MCF 10A (cell line): ENCODE measurements around the gene GRAP. TPM values are rescaled to one million over a fixed set of nuclear protein-coding genes. Genes with fewer than 3 reads are reported as not detected.
A peak's percentile ranks its signal among the peaks of the same experiment; 100 is the strongest.

Source experiments
- BruUV-seq: library from RNA; stranded (reverse); fragments of 400-500 nt; replicated peaks from 2 replicates; lab custom pipeline; 2021; lab: Mats Ljungman, UMichigan
- CTCF ChIA-PET: fragments of 300-600 bp; sonication (Branson Sonifier 250); formaldehyde crosslinking; extraction: SDS; loops from one replicate; lab custom pipeline; 2021; ENCODE audit warnings: antibody characterized with exemption, inconsistent platforms; lab: Yijun Ruan, JAX
- POLR2A ChIA-PET: fragments of 300-600, 350-650 bp; sonication (Branson Sonifier 250); formaldehyde crosslinking; extraction: SDS; loops from one replicate; lab custom pipeline; 2020; ENCODE audit warnings: antibody characterized with exemption, inconsistent platforms; lab: Yijun Ruan, JAX
- DNase-seq: peaks from one replicate; pipeline ENCODE4 v3.0.0-alpha.2; 2018; ENCODE audit not compliant: unreplicated experiment
- H3K27ac Mint-ChIP-seq: one replicate; pipeline ENCODE4 v1.8.0; 2022; ENCODE audit warnings: mild to moderate bottlenecking, low read depth, mixed read lengths; ENCODE audit not compliant: unreplicated experiment
- H3K27me3 Mint-ChIP-seq: one replicate; pipeline ENCODE4 v1.8.0; 2022; ENCODE audit warnings: mixed read lengths; ENCODE audit not compliant: insufficient read depth, unreplicated experiment
- H3K36me3 Mint-ChIP-seq: one replicate; pipeline ENCODE4 v1.8.0; 2022; ENCODE audit warnings: mild to moderate bottlenecking, moderate library complexity, mixed read lengths; ENCODE audit not compliant: insufficient read depth, unreplicated experiment
- H3K4me1 Mint-ChIP-seq: one replicate; pipeline ENCODE4 v1.8.0; 2022; ENCODE audit warnings: mixed read lengths; ENCODE audit not compliant: insufficient read depth, unreplicated experiment
- H3K4me3 Mint-ChIP-seq: one replicate; pipeline ENCODE4 v1.8.0; 2022; ENCODE audit warnings: mild to moderate bottlenecking, moderate library complexity, mixed read lengths; ENCODE audit not compliant: unreplicated experiment
- H3K9me3 Mint-ChIP-seq: one replicate; pipeline ENCODE4 v1.8.0; 2022; ENCODE audit warnings: mixed read lengths; ENCODE audit not compliant: unreplicated experiment
- CTCF ChIP-seq: fragments of 200-600 bp; IDR thresholded peaks from one replicate; pipeline ENCODE4 v1.8.0; 2022; ENCODE audit warnings: antibody characterized with exemption, mild to moderate bottlenecking; ENCODE audit not compliant: unreplicated experiment
- intact Hi-C: fragments of 100-400 bp; cut with micrococcal nuclease; formaldehyde crosslinking; loops from 2 replicates; pipeline ENCODE4 v1.14.1; 2022
- total RNA-seq: library from RNA; stranded (reverse); gene quantifications from 2 replicates; pipeline ENCODE4 v1.2.3, GENCODE V29; 2022

GRAP gene
- total RNA-seq, 1 experiment from 2014 or later: not detected

GRCh38 chr17:19024101-19025078, 22.4 kb downstream of the GRAP start:
- H3K4me3 Mint-ChIP-seq: no peak overlapping the region
- TF ChIP-seq CTCF: no peak
- no peaks in the 10 kb centered on the region for H3K9me3 Mint-ChIP-seq
- H3K4me1 Mint-ChIP-seq: no peaks in the 10 kb centered on the region
- peak; percentile 30 for DNase-seq
- no TSS peak for BruUV-seq
- intact Hi-C loops: no loop called here
- CTCF ChIA-PET: interaction anchor here (0.6 to 3.5 kb wide), 3 partner anchors 11 to 63 kb away, joined by 3 to 22 read pairs (median 6); no protein-coding TSS in a partner anchor
- H3K36me3 Mint-ChIP-seq: no peaks in the 10 kb centered on the region
- POLR2A ChIA-PET: interaction anchor here (2.2 kb wide), 1 partner anchor 20 kb away, joined by 8 read pairs; the partner anchor contains the start of gene FAM83G
- H3K27me3 Mint-ChIP-seq: no peaks in the 10 kb centered on the region
- H3K27ac Mint-ChIP-seq: no peak overlapping the region

- no TSS peak for BruUV-seq
- no peaks in the 10 kb centered on the region for H3K36me3 Mint-ChIP-seq
- no peaks in the 10 kb centered on the region for H3K27me3 Mint-ChIP-seq
- H3K4me1 Mint-ChIP-seq: no peaks in the 10 kb centered on the region
- DNase-seq: no peak
- no peak for TF ChIP-seq CTCF
- H3K4me3 Mint-ChIP-seq: no peak overlapping the region
- no peaks in the 10 kb centered on the region for H3K9me3 Mint-ChIP-seq
- CTCF ChIA-PET: interaction anchor here (0.6 to 3.5 kb wide), 2 partner anchors 21 to 62 kb away, joined by 6 to 22 read pairs; no protein-coding TSS in a partner anchor
- H3K27ac Mint-ChIP-seq: no peak overlapping the region
- POLR2A ChIA-PET: interaction anchor here (0.5 to 2.2 kb wide), 2 partner anchors 19 to 131 kb away, joined by 3 to 8 read pairs; partner anchors contain the start of gene FAM83G
- intact Hi-C loops: no loop called here
Measured at GRCh38 chr17:19023209-19023999, 23.4 kb downstream of the GRAP start.

- ChIA-PET POLR2A (interaction anchor here (1.0 kb wide), 1 partner anchor 18 kb away, joined by 3 read pairs; the partner anchor contains the start of gene FAM83G), CTCF (interaction anchor here (0.6 to 3.5 kb wide), 2 partner anchors 61 to 470 kb away, joined by 3 to 22 read pairs; no protein-coding TSS in a partner anchor)
- H3K9me3 Mint-ChIP-seq: no peaks in the 10 kb centered on the region
- H3K36me3 Mint-ChIP-seq: no peaks in the 10 kb centered on the region
- TF ChIP-seq CTCF: no peak
- no peak overlapping the region for H3K27ac Mint-ChIP-seq
- no peaks in the 10 kb centered on the region for H3K4me1 Mint-ChIP-seq
- no peak for DNase-seq
- H3K27me3 Mint-ChIP-seq: no peaks in the 10 kb centered on the region
- H3K4me3 Mint-ChIP-seq: no peak overlapping the region
- BruUV-seq: no TSS peak
- intact Hi-C loops: no loop called here
Measured at GRCh38 chr17:19022747-19023146, 24.0 kb downstream of the GRAP start.
